Activated CD4-positive, alpha-beta T cell treated with anti-CD3 and anti-CD28 coated beads for 24 hours (primary cell): Measurements from ENCODE around the gene FAM24B.

Experiments
- DNase-seq, 2 donors: peaks; one replicate each; pipeline ENCODE4 v3.0.0-alpha.2; 2020; ENCODE audit warnings: low read depth in 2 of 2

Gene FAM24B

DNA sequence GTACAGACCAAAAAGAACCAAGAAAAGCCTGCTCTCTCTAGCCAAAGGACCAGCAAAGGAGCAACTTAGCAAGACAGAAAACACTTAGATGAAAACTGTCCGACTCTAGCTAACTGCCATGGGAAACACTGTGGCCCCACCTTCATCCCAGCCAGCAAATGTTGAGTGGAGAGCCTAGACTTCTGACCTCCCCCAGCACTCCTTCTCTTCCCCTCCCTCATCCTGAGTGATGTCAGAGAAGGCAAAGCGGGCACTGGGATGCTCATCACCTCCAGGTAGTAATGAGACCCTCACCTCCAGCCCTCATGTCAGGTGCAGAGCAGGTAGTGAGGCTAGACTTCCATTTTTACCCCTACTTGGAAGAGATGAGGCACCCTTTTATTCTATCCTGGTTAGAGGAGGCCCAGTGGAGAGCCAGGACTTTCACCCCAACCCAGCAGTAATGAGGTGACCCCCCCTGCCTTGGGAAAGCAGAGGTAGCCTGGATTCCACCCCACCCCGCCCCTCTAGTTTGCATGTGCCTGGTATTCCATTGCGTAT lies 50.6 kb downstream of the FAM24B start:
- no peak for DNase-seq

DNA sequence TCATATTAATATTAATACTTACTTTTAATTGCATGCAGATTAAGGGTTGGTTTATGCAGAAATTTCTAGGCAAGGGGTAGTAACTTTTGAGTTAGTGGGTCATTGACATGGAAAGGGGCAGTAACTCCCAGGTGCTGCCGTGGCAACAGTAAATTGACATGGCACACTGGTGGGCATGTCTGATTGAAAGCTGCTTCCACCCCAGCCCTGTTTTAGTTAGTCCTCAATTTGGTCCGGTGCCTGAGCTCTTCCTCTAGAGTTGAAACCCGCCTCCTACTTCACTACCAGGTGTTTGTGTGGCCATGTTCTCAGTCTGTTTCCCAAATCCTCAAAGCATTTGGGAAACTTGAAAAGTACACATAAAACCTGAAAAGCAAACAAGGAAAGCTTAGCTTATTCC lies 52.1 kb downstream of the FAM24B start:
- no peak for DNase-seq

DNA sequence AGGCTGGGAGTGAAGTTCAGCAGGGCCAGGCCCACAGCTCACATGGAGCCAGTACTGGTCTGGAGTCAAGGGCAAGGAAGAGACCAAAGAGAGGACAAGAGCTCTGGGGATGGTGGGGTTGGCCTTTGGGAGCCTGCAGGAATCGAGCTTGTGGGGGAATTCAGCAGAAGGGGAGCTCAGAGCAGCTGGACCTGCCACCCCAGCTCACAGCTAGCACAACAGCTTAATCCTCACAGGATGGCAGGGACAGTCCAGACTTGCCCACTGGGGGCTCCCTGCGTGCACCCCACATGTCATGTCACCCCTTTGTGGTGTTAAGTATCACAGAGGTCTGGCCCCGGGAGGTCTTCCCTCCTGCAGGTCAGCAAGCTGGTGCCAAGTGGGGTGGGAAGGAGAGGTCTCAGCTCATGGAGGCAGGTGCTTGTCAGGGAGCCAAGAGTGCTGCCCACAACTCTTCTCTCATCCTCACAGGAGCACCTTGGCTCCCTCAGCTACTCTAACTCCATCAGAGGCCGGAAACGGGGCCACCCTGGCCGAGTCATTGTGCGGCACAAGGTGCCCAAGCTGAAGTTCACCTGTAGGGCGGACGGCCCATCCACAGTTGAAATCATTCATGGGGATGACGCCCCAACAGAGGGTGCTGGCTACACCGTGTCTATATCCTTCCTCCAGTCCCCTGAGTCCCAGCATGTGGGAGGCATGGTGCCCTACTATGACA lies 56.2 kb downstream of the FAM24B start:
- no peak for DNase-seq

DNA sequence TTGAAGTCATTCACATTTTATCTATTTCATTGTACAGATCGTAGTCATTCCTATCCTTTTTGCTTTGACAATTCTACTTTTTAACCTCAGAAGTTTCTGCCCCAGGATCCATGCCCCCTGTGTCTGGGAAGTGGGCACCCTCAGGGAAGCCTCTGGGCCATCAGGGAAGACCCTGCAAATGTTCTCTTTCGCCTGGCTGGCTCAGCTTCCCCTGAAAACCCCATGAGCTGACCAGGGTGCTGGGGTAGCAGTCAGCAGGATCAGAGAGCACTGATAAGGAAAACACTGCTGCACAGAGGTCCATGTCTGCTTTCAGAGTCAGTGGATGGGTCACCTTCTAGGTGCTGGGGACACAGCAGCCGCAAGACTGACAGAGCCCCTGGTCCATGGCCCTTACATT lies 57.6 kb downstream of the FAM24B start:
- no peak for DNase-seq

DNA sequence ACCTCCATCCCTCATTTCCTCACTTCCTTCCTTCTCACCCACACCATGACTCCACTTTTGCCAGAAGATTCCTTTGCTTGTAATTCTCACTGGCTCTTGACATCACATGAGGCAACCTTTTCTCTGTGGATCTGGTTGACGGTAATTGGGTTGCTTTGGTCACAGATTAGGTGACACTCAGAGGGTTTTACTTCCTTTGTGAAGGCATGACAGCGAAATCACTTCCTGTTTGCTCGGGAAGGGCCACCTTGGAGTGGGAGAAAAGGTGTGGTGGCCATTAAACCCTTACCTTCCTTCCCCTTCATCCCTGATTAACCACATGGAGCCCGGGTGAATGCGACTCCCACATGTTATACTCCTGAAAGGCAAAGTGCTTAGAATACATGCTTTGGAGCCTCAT lies 63.9 kb downstream of the FAM24B start:
- no peak for DNase-seq

DNA sequence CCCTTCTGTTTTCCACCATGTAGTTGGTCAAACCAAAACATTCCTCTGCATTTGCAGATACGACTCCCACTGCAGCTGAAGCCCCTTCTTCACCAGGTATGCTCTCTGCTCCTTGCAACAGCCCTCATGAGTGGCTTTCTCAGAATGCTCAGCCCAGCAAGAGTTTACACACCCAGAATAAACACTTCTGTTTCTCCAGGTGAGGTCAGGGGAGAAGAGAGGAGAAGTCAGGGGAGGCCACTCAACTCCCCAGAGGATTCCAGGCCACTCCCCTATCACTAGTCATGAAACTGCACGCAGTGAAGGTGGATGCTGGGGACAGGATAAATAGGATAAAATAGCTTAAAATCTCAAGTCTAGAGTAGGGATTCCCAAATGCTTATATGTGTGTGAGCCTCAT lies 64.9 kb downstream of the FAM24B start:
- no peak for DNase-seq

DNA sequence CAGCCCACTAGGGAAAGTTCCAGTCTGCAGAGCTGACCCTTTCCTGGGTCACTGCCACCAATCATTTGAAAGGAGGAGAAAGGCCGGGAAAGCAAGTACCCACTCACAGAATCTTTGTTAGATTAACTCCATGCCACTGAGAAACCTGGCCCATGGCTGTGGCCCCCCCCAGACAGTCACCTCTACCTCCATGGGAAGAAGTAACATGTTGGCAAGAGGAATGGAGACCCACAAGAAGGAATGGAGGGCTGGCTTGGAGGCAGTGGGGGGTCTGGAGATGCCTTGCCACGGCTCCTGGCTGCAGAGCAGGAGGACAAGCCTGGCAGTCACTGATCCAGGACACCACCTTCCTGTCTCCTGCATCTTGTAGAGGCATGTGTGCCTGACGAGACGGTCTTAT lies 66.6 kb downstream of the FAM24B start:
- DNase-seq, result no peak

DNA sequence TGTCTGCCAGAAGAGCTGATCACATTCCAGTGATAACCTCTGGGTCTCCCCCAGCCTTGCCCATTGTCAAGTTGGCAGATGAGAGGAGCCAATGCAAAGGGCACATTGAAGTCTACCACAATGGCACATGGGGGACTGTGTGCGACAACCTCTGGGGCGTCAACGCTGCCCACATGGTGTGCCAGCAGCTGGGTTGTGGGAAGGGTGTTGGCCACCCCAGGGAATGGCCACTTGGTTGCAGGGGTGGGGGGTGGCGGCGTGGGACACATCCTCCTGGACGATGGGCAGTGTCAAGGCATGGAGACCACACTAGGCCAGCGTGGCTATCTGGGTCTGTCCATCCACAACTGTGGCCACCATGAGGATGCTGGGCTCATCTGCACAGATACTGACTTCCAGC lies 77.1 kb downstream of the FAM24B start:
- no peak for DNase-seq
